Aorta (tissue), 5 donors: Measurements from ENCODE around the gene THOC7. TPM values are rescaled to one million over a fixed set of nuclear protein-coding genes. Genes with fewer than 3 reads are reported as not detected.

Experiments
- ATAC-seq: fragments of 200-7000 bp; cut with Tn5 transposase; one replicate; pipeline ENCODE4 v1.9.1; 2022; ENCODE audit warnings: moderate library complexity; ENCODE audit not compliant: low FRiP score
- DNase-seq, 2 donors: peaks; one replicate each; pipeline ENCODE4 v3.0.0-alpha.2; 2020
- H3K27ac ChIP-seq, 2 donors: one replicate each; pipeline ENCODE4 v1.5.1; 2013; ENCODE audit warnings: low read length in 2 of 2, mild to moderate bottlenecking in 2 of 2, moderate library complexity in 2 of 2, control low read depth in 1 of 2, inconsistent platforms in 1 of 2, low read depth in 1 of 2
- H3K27me3 ChIP-seq, 2 donors: one replicate each; pipeline ENCODE4 v1.6.1; 2013; ENCODE audit warnings: control low read depth in 1 of 2, low read length in 1 of 2, mild to moderate bottlenecking in 1 of 2, moderate library complexity in 1 of 2; ENCODE audit not compliant: insufficient read depth in 2 of 2, control insufficient read depth in 1 of 2
- H3K36me3 ChIP-seq, 2 donors: one replicate each; pipeline ENCODE4 v1.6.1; 2013; ENCODE audit warnings: control low read depth in 1 of 2, low read length in 1 of 2, mild to moderate bottlenecking in 1 of 2; ENCODE audit not compliant: insufficient read depth in 2 of 2, control insufficient read depth in 1 of 2
- H3K4me1 ChIP-seq, 2 donors: one replicate each; pipeline ENCODE4 v1.6.1; 2013; ENCODE audit warnings: low read length in 2 of 2, control low read depth in 1 of 2, mild to moderate bottlenecking in 1 of 2, moderate library complexity in 1 of 2; ENCODE audit not compliant: insufficient read depth in 2 of 2, control insufficient read depth in 1 of 2
- H3K4me3 ChIP-seq, 2 donors: one replicate each; pipeline ENCODE4 v1.5.1; 2013; ENCODE audit warnings: low read length in 2 of 2, control low read depth in 1 of 2, mild to moderate bottlenecking in 1 of 2
- H3K9me3 ChIP-seq: one replicate; pipeline ENCODE4 v1.6.1; 2013; ENCODE audit warnings: mild to moderate bottlenecking, low read length; ENCODE audit not compliant: control insufficient read depth
- WGBS, 2 donors: extraction: QIAGEN DNeasy Blood & Tissue Kit; methylation state at CpG; one replicate each; pipeline ENCODE4 v1.1.7; 2013; 5-methylcytosine and 5-hydroxymethylcytosine counted together
- intact Hi-C, 2 donors: fragments of 100-400 bp; cut with DNase I; formaldehyde crosslinking; loops; one replicate each; pipeline versions ENCODE4 v1.14.2 to v1.15.0; 2022
- polyA plus RNA-seq, 2 donors: library from polyadenylated mRNA; stranded (reverse); fragments of 200-250 nt; gene quantifications; one replicate each; pipeline ENCODE4 v1.2.3, GENCODE V29; 2013
- total RNA-seq, 2 donors: library from RNA; stranded (reverse); fragmentation: NEBNext Ultra II Directional; extraction: Animal tissue kit (Norgen Biotek cat#: 25700); gene quantifications; one replicate each; pipeline ENCODE4 v1.2.1, GENCODE V29; 2021
- donor health status: healthy with polysubstance abuse.
- donor health status: Bipolar disorder and iron deficiency.
- donor health status: DM: no; HTN: no; CAD: no.
- donor health status: DM: no; HTN: no; CAD: no.
- donor health status: DM: yes; HTN: yes; CAD: no.

THOC7 gene
- total and polyA plus RNA-seq, 4 donors, result 53.8 to 150 (median 59.2) TPM

GRCh38 chr3:63808633-63809032 lies 55.0 kb downstream of the THOC7 start:
- intact Hi-C loops, result no loop called here
- Histone ChIP-seq H3K36me3 (no peaks in the 10 kb centered on the region), H3K27me3 (no peaks in the 10 kb centered on the region), H3K4me1 (no peaks in the 10 kb centered on the region), H3K4me3 (no peak overlapping the region), H3K27ac (no peak overlapping the region), H3K9me3 (no peaks in the 10 kb centered on the region)
- WGBS, 2 donors, result 84 to 89% methylated on average over 3 of the region's 3 CpGs
- DNase-seq (no peak), ATAC-seq (no peak)

- DNase-seq, result no peak
- Histone ChIP-seq H3K9me3 (no peaks in the 10 kb centered on the region), H3K4me3 (no peak overlapping the region), H3K36me3 (no peaks in the 10 kb centered on the region), H3K27me3 (no peaks in the 10 kb centered on the region), H3K4me1 (no peaks in the 10 kb centered on the region), H3K27ac (no peak overlapping the region)
- no peak for ATAC-seq
- 86 to 89% methylated on average over 5 of the region's 5 CpGs for WGBS, 2 donors
- intact Hi-C loops, result no loop called here
Observed at GRCh38 chr3:63807961-63808565, 55.5 kb downstream of the THOC7 start.

DNA sequence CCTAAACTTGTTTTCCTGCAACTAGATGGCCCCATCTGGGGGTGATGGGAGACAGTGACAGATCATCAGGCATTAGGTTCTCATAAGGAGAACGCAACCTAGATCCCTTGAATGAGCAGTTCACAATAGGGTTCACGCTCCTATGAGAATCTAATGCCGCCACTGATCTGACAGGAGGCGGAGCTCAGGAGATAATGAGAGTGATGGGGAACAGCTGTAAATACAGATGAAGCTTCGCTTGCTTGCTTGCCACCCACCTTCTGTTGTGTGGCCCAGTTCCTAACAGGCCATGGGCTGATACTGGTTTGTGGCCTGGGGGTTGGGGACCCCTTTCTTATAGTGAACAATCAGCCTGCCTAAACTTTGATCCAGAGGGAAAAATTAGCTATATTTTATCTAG lies 59.7 kb downstream of the THOC7 start:
- Histone ChIP-seq H3K4me3 (no peak overlapping the region), H3K27ac (no peak overlapping the region), H3K9me3 (no peaks in the 10 kb centered on the region), H3K27me3 (no peaks in the 10 kb centered on the region), H3K4me1 (no peaks in the 10 kb centered on the region), H3K36me3 (no peaks in the 10 kb centered on the region)
- ATAC-seq (no peak), DNase-seq (no peak)
- intact Hi-C loops, result no loop called here
- 77 to 82% methylated on average over 5 of the region's 5 CpGs for WGBS, 2 donors

GRCh38 chr3:63800097-63800496 lies 63.5 kb downstream of the THOC7 start:
- Histone ChIP-seq H3K9me3 (no peaks in the 10 kb centered on the region), H3K4me1 (no peaks in the 10 kb centered on the region), H3K4me3 (no peak overlapping the region), H3K36me3 (no peaks in the 10 kb centered on the region), H3K27ac (no peak overlapping the region), H3K27me3 (no peaks in the 10 kb centered on the region)
- WGBS, 2 donors, result 58 to 59% methylated on average over 5 of the region's 5 CpGs
- intact Hi-C loops, result no loop called here
- ATAC-seq, result no peak
- no peak for DNase-seq

- DNase-seq (no peak), ATAC-seq (no peak)
- Histone ChIP-seq H3K36me3 (no peaks in the 10 kb centered on the region), H3K4me3 (no peak overlapping the region), H3K9me3 (no peaks in the 10 kb centered on the region), H3K27ac (no peak overlapping the region), H3K27me3 (no peaks in the 10 kb centered on the region), H3K4me1 (no peaks in the 10 kb centered on the region)
- intact Hi-C loops, result no loop called here
- WGBS, 2 donors, result 73 to 85% methylated on average over 2 of the region's 2 CpGs
Observed at GRCh38 chr3:63798949-63799348, 64.7 kb downstream of the THOC7 start.

GRCh38 chr3:63798544-63798943 lies 65.1 kb downstream of the THOC7 start:
- Histone ChIP-seq H3K36me3 (no peaks in the 10 kb centered on the region), H3K9me3 (no peaks in the 10 kb centered on the region), H3K27ac (no peak overlapping the region), H3K4me3 (no peak overlapping the region), H3K4me1 (no peaks in the 10 kb centered on the region), H3K27me3 (no peaks in the 10 kb centered on the region)
- ATAC-seq (no peak), DNase-seq (no peak)
- intact Hi-C loops, result no loop called here
- whole genome bisulfite sequencing, 2 donors, result 75 to 78% methylated on average over 2 of the region's 2 CpGs

- no peaks in the 10 kb centered on the region for H3K36me3 ChIP-seq
- intact Hi-C loops, result no loop called here
- H3K9me3 ChIP-seq, result no peaks in the 10 kb centered on the region
- H3K4me3 ChIP-seq, result no peak overlapping the region
- no peaks in the 10 kb centered on the region for H3K4me1 ChIP-seq
- no peaks in the 10 kb centered on the region for H3K27me3 ChIP-seq
- DNase-seq, result no peak
- H3K27ac ChIP-seq, result no peak overlapping the region
- WGBS, 2 donors, result 63 to 71% methylated on average over 6 of the region's 6 CpGs
- ATAC-seq, result no peak
Observed at GRCh38 chr3:63795438-63795837, 68.2 kb downstream of the THOC7 start.

DNA sequence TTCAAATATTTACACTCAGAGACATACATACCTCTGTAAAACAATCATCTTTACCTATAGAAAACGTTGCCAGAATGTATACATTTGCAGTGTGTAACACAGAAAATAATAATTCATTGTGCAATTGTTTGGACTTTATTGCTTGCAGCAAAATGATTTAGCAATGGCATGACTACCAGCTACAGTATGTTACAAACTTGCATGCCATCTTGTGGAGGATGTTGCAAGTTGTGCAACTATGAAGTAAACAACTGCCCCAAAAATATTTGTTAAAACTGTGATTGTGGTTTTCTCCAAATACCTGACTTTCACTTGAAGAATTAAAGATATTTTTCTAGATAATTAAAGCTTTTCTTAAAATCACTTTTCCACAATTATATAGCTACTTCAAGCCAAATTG lies 71.6 kb downstream of the THOC7 start:
- no peaks in the 10 kb centered on the region for H3K36me3 ChIP-seq
- WGBS, 2 donors, result 6 to 18% methylated on average over 1 of the region's 1 CpG
- H3K27ac ChIP-seq, result no peak overlapping the region
- no peaks in the 10 kb centered on the region for H3K4me1 ChIP-seq
- ATAC-seq (no peak), DNase-seq (no peak)
- no peak overlapping the region for H3K4me3 ChIP-seq
- no peaks in the 10 kb centered on the region for H3K27me3 ChIP-seq
- intact Hi-C loops, result no loop called here
- no peaks in the 10 kb centered on the region for H3K9me3 ChIP-seq
